HepG2 (cell line): ENCODE results near the gene DPH3. TPM values are rescaled to one million over a fixed set of nuclear protein-coding genes. Genes with fewer than 3 reads are reported as not detected.

Source experiments
- AHR ChIP-seq: IDR thresholded peaks from 2 replicates; pipeline ENCODE4 v1.6.1; 2018; ENCODE audit warnings: missing genetic modification reagents, missing compliant biosample characterization
- GZF1 ChIP-seq: sonication (generic); formaldehyde crosslinking; IDR thresholded peaks from 2 replicates; pipeline ENCODE4 v1.5.1; 2020; ENCODE audit warnings: mild to moderate bottlenecking, missing genetic modification reagents
- PHF5A ChIP-seq: IDR thresholded peaks from one replicate; pipeline ENCODE4 v1.6.1; 2018; ENCODE audit warnings: low read depth, missing genetic modification reagents; ENCODE audit not compliant: unreplicated experiment
- RFX1 ChIP-seq: fragments of 450-650 bp; IDR thresholded peaks from 2 replicates; pipeline ENCODE4 v1.6.1; 2017
- THAP11 ChIP-seq: IDR thresholded peaks from 2 replicates; pipeline ENCODE4 v1.6.1; 2016; ENCODE audit warnings: missing biosample characterization, missing genetic modification reagents
- THYN1 ChIP-seq: sonication (generic); formaldehyde crosslinking; IDR thresholded peaks from 2 replicates; pipeline ENCODE4 v1.8.1; 2023; ENCODE audit warnings: low read depth, mild to moderate bottlenecking, moderate library complexity, missing genetic modification reagents, borderline replicate concordance
- ZC3H4 ChIP-seq: sonication (generic); formaldehyde crosslinking; IDR thresholded peaks from 2 replicates; pipeline ENCODE4 v1.4.0; 2020; ENCODE audit warnings: missing genetic modification reagents, borderline replicate concordance
- ZNF232 ChIP-seq: sonication (generic); formaldehyde crosslinking; IDR thresholded peaks from 2 replicates; pipeline ENCODE4 v1.4.0; 2020; ENCODE audit warnings: missing genetic modification reagents, borderline replicate concordance
- ZNF234 ChIP-seq: sonication (generic); formaldehyde crosslinking; conservative IDR thresholded peaks from 2 replicates; pipeline ENCODE4 v1.5.1; 2020; ENCODE audit warnings: mild to moderate bottlenecking, missing genetic modification reagents
- ZNF816 ChIP-seq: sonication (generic); formaldehyde crosslinking; IDR thresholded peaks from 2 replicates; pipeline ENCODE4 v1.8.0; 2022; ENCODE audit warnings: missing genetic modification reagents, mild to moderate bottlenecking, borderline replicate concordance
- ZSCAN12 ChIP-seq: sonication (generic); formaldehyde crosslinking; IDR thresholded peaks from 2 replicates; pipeline ENCODE4 v1.9.0; 2021; ENCODE audit warnings: mild to moderate bottlenecking, missing genetic modification reagents
- ZSCAN9 ChIP-seq: IDR thresholded peaks from 2 replicates; pipeline ENCODE4 v1.6.1; 2016; ENCODE audit warnings: borderline replicate concordance
- polyA plus RNA-seq, 8 experiments: library from polyadenylated mRNA; depleted of rRNA in 3 of 8; stranded (reverse) in 7 of 8; unstranded in 1 of 8; fragments of >200 nt; fragmentation: Illumina TruSeq in 4 of 8; extraction: Trizol in 4 of 8; gene quantifications; 2 replicates each; pipeline versions ENCODE4 v1.2.1 to v1.2.3, GENCODE V29; 2011 to 2016; ENCODE audit warnings: low read depth in 4 of 8, missing spikeins in 1 of 8, mixed read lengths in 1 of 8; ENCODE audit not compliant: insufficient read depth in 1 of 8
- total RNA-seq, 5 experiments: library from RNA; depleted of rRNA; stranded (reverse); fragments of >200 nt; fragmentation: Illumina TruSeq; extraction: Trizol; gene quantifications; 2 replicates each; pipeline ENCODE4 v1.2.3, GENCODE V29; 2016; ENCODE audit warnings: low read depth in 1 of 5
- TF ChIP-seq, protein P1 (sequence below): sonication (generic); formaldehyde crosslinking; IDR thresholded peaks from 2 replicates; pipeline ENCODE4 v1.4.0; 2020; ENCODE audit warnings: missing genetic modification reagents
- TF ChIP-seq, protein P2 (sequence below): sonication (generic); formaldehyde crosslinking; IDR thresholded peaks from 2 replicates; pipeline ENCODE4 v1.5.1; 2020; ENCODE audit warnings: mild to moderate bottlenecking, missing genetic modification reagents
- TF ChIP-seq, protein P3 (sequence below): sonication (generic); formaldehyde crosslinking; IDR thresholded peaks from 2 replicates; pipeline ENCODE4 v1.5.0; 2020; ENCODE audit warnings: missing genetic modification reagents
- TF ChIP-seq, protein P4 (sequence below): sonication (generic); formaldehyde crosslinking; IDR thresholded peaks from 2 replicates; pipeline ENCODE4 v1.8.1; 2022; ENCODE audit warnings: mild to moderate bottlenecking, missing genetic modification reagents
- TF ChIP-seq, protein P5 (sequence below): IDR thresholded peaks from 2 replicates; pipeline ENCODE4 v1.6.1; 2016; ENCODE audit warnings: low read depth, control low read depth

Gene DPH3
- total and polyA plus RNA-seq, 2 of the 13 experiments (the other 11 are each of a cell fraction or from before 2014, with no cell fraction given), result 18.3 to 21.6 TPM

DNA sequence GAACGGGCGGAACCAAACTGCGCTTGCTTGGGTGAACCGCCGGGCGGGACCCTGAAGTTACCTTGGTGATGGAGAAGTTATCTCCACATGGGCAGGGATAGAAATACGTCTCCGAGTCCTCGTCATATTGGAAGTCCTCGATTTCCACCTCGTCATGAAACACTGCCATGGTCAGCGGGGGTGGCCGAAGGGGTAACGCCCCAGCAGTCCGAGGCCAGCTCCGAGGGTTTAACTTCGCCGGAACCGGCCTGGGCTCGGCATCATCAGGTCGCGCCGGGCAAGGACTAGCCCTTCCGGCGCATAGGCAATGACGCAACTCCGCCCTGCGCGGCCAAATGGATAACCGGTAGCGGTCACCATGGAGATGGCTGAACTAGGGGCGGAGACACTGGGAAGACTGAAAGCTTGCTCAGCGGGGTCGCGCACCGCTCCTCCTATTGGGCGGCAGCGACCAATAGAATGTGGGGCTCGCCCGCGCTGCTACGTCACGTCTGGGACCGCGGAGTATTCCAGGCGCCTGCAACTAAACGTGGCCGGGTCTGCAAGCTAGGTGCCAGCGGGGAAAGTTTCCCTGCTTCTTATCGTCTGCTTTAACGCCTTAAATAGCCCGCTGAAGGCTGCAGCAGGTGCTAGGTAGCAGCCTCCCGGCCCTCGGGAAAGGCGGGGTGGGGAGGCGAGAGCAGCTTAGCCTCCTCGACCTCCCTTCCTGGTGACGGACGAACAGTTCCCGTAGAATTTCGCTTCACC lies at the start of gene DPH3, which contains the start of gene OXNAD1 (continued):
- TF ChIP-seq, protein P1, sequence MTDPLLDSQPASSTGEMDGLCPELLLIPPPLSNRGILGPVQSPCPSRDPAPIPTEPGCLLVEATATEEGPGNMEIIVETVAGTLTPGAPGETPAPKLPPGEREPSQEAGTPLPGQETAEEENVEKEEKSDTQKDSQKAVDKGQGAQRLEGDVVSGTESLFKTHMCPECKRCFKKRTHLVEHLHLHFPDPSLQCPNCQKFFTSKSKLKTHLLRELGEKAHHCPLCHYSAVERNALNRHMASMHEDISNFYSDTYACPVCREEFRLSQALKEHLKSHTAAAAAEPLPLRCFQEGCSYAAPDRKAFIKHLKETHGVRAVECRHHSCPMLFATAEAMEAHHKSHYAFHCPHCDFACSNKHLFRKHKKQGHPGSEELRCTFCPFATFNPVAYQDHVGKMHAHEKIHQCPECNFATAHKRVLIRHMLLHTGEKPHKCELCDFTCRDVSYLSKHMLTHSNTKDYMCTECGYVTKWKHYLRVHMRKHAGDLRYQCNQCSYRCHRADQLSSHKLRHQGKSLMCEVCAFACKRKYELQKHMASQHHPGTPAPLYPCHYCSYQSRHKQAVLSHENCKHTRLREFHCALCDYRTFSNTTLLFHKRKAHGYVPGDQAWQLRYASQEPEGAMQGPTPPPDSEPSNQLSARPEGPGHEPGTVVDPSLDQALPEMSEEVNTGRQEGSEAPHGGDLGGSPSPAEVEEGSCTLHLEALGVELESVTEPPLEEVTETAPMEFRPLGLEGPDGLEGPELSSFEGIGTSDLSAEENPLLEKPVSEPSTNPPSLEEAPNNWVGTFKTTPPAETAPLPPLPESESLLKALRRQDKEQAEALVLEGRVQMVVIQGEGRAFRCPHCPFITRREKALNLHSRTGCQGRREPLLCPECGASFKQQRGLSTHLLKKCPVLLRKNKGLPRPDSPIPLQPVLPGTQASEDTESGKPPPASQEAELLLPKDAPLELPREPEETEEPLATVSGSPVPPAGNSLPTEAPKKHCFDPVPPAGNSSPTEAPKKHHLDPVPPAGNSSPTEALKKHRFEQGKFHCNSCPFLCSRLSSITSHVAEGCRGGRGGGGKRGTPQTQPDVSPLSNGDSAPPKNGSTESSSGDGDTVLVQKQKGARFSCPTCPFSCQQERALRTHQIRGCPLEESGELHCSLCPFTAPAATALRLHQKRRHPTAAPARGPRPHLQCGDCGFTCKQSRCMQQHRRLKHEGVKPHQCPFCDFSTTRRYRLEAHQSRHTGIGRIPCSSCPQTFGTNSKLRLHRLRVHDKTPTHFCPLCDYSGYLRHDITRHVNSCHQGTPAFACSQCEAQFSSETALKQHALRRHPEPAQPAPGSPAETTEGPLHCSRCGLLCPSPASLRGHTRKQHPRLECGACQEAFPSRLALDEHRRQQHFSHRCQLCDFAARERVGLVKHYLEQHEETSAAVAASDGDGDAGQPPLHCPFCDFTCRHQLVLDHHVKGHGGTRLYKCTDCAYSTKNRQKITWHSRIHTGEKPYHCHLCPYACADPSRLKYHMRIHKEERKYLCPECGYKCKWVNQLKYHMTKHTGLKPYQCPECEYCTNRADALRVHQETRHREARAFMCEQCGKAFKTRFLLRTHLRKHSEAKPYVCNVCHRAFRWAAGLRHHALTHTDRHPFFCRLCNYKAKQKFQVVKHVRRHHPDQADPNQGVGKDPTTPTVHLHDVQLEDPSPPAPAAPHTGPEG (CRISPR knock-in tag), result peak; percentile 30; the same call in 1 of the 2 replicates
- TF ChIP-seq ZNF234, result 0 out of 2 replicates have a peak, but pooled peaks have one; percentile 36
- TF ChIP-seq RFX1, result peak; percentile 87
- peak; percentile 18; the same call in 1 of the 2 replicates for TF ChIP-seq ZNF232
- TF ChIP-seq THYN1, result no peak
- no peak for TF ChIP-seq ZSCAN9 (CRISPR knock-in tag)
- TF ChIP-seq, protein P2, sequence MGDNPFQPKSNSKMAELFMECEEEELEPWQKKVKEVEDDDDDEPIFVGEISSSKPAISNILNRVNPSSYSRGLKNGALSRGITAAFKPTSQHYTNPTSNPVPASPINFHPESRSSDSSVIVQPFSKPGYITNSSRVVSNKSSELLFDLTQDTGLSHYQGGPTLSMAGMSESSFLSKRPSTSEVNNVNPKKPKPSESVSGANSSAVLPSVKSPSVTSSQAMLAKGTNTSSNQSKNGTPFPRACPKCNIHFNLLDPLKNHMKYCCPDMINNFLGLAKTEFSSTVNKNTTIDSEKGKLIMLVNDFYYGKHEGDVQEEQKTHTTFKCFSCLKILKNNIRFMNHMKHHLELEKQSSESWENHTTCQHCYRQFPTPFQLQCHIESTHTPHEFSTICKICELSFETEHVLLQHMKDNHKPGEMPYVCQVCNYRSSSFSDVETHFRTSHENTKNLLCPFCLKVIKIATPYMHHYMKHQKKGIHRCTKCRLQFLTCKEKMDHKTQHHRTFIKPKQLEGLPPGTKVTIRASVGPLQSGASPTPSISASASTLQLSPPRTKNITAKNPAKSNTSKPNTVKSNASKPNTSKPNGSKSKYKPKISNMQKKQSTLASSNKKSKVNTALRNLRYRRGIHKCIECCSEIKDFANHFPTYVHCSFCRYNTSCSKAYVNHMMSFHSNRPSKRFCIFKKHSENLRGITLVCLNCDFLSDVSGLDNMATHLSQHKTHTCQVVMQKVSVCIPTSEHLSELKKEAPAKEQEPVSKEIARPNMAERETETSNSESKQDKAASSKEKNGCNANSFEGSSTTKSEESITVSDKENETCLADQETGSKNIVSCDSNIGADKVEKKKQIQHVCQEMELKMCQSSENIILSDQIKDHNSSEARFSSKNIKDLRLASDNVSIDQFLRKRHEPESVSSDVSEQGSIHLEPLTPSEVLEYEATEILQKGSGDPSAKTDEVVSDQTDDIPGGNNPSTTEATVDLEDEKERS (CRISPR knock-in tag), result no peak
- no peak for TF ChIP-seq ZNF816
- TF ChIP-seq ZSCAN12 (CRISPR knock-in tag), result no peak
- TF ChIP-seq, protein P3, sequence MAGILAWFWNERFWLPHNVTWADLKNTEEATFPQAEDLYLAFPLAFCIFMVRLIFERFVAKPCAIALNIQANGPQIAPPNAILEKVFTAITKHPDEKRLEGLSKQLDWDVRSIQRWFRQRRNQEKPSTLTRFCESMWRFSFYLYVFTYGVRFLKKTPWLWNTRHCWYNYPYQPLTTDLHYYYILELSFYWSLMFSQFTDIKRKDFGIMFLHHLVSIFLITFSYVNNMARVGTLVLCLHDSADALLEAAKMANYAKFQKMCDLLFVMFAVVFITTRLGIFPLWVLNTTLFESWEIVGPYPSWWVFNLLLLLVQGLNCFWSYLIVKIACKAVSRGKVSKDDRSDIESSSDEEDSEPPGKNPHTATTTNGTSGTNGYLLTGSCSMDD (CRISPR knock-in tag), result no peak
- TF ChIP-seq PHF5A (CRISPR knock-in tag), result no peak
- peak; percentile 71; the same call in 1 of the 2 replicates for TF ChIP-seq ZC3H4
- TF ChIP-seq, protein P4, sequence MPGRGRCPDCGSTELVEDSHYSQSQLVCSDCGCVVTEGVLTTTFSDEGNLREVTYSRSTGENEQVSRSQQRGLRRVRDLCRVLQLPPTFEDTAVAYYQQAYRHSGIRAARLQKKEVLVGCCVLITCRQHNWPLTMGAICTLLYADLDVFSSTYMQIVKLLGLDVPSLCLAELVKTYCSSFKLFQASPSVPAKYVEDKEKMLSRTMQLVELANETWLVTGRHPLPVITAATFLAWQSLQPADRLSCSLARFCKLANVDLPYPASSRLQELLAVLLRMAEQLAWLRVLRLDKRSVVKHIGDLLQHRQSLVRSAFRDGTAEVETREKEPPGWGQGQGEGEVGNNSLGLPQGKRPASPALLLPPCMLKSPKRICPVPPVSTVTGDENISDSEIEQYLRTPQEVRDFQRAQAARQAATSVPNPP (CRISPR knock-in tag), result no peak
- TF ChIP-seq AHR (CRISPR knock-in tag), result 0 out of 2 replicates have a peak, but pooled peaks have one; percentile 15
- TF ChIP-seq, protein P5, sequence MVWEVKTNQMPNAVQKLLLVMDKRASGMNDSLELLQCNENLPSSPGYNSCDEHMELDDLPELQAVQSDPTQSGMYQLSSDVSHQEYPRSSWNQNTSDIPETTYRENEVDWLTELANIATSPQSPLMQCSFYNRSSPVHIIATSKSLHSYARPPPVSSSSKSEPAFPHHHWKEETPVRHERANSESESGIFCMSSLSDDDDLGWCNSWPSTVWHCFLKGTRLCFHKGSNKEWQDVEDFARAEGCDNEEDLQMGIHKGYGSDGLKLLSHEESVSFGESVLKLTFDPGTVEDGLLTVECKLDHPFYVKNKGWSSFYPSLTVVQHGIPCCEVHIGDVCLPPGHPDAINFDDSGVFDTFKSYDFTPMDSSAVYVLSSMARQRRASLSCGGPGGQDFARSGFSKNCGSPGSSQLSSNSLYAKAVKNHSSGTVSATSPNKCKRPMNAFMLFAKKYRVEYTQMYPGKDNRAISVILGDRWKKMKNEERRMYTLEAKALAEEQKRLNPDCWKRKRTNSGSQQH (CRISPR knock-in tag), result peak; percentile 87
- peak; percentile 96 for TF ChIP-seq THAP11 (CRISPR knock-in tag)
- no peak for TF ChIP-seq GZF1 (CRISPR knock-in tag)
